SK-N-SH treated with all-trans-retinoic acid at 6 μM for 48 hours (cell line): ENCODE measurements around the gene CERS5.

Experiments used
- ATAC-seq: fragments of 200-7000 bp; cut with Tn5 transposase; 3 replicates; pipeline ENCODE4 v1.9.1; 2020; ENCODE audit warnings: mild to moderate bottlenecking, moderate library complexity
- ARNTL ChIP-seq: fragments of 450-650 bp; formaldehyde crosslinking; IDR thresholded peaks from 2 replicates; pipeline ENCODE4 v1.5.0; 2020; ENCODE audit warnings: low read depth, mild to moderate bottlenecking, moderate library complexity, borderline replicate concordance
- BACH2 ChIP-seq: fragments of 250-450 bp; sonication (Bioruptor Pico); IDR thresholded peaks from 2 replicates; pipeline ENCODE4 v1.9.0; 2021; ENCODE audit warnings: mild to moderate bottlenecking, borderline replicate concordance
- CREB5 ChIP-seq: fragments of 250-450 bp; sonication (Bioruptor Pico); IDR thresholded peaks from 2 replicates; pipeline ENCODE4 v1.5.1; 2020; ENCODE audit warnings: low read depth, mild to moderate bottlenecking, moderate library complexity
- CSDC2 ChIP-seq: fragments of 250-450 bp; sonication (Bioruptor Pico); IDR thresholded peaks from 2 replicates; pipeline ENCODE4 v1.5.0; 2020; ENCODE audit warnings: mild to moderate bottlenecking, moderate library complexity
- CSRNP3 ChIP-seq: fragments of 250-450 bp; sonication (Bioruptor Pico); IDR thresholded peaks from 2 replicates; pipeline ENCODE4 v1.5.1; 2021; ENCODE audit warnings: mild to moderate bottlenecking, moderate library complexity
- ESRRG ChIP-seq: fragments of 250-450 bp; sonication (Bioruptor Pico); IDR thresholded peaks from 2 replicates; pipeline ENCODE4 v1.6.1; 2021; ENCODE audit warnings: mild to moderate bottlenecking
- OSR1 ChIP-seq: fragments of 250-450 bp; sonication (Bioruptor Pico); IDR thresholded peaks from 2 replicates; pipeline ENCODE4 v1.8.0; 2022; ENCODE audit warnings: moderate library complexity, mild to moderate bottlenecking, inconsistent platforms
- PATZ1 ChIP-seq: fragments of 250-450 bp; sonication (Bioruptor Pico); IDR thresholded peaks from 2 replicates; pipeline ENCODE4 v1.8.0; 2020; ENCODE audit warnings: mild to moderate bottlenecking, moderate library complexity, borderline replicate concordance
- POU6F1 ChIP-seq: fragments of 250-450 bp; sonication (Bioruptor Pico); IDR thresholded peaks from 2 replicates; pipeline ENCODE4 v1.8.0; 2021; ENCODE audit warnings: low read depth, mild to moderate bottlenecking, moderate library complexity, borderline replicate concordance
- PPARA ChIP-seq: fragments of 250-450 bp; sonication (Bioruptor Pico); IDR thresholded peaks from 2 replicates; pipeline ENCODE4 v1.5.0; 2020; ENCODE audit warnings: mild to moderate bottlenecking, borderline replicate concordance
- RARB ChIP-seq: fragments of 250-450 bp; sonication (Bioruptor Pico); IDR thresholded peaks from 2 replicates; pipeline ENCODE4 v1.8.0; 2021; ENCODE audit warnings: mild to moderate bottlenecking, moderate library complexity
- TOX ChIP-seq: fragments of 250-450 bp; sonication (Bioruptor Pico); IDR thresholded peaks from 2 replicates; pipeline ENCODE4 v1.8.0; 2021; ENCODE audit warnings: mild to moderate bottlenecking, moderate library complexity, borderline replicate concordance
- TSHZ2 ChIP-seq: fragments of 250-450 bp; sonication (Bioruptor Pico); IDR thresholded peaks from 2 replicates; pipeline ENCODE4 v1.5.0; 2020; ENCODE audit warnings: mild to moderate bottlenecking, moderate library complexity
- ZFP30 ChIP-seq: fragments of 450-650 bp; formaldehyde crosslinking; IDR thresholded peaks from 2 replicates; pipeline ENCODE4 v1.5.0; 2022; ENCODE audit warnings: mild to moderate bottlenecking, moderate library complexity
- ZNF565 ChIP-seq: fragments of 450-650 bp; formaldehyde crosslinking; conservative IDR thresholded peaks from 2 replicates; pipeline ENCODE4 v1.5.0; 2020; ENCODE audit warnings: low read depth, mild to moderate bottlenecking, moderate library complexity
- ZNF70 ChIP-seq: fragments of 450-650 bp; formaldehyde crosslinking; IDR thresholded peaks from 2 replicates; pipeline ENCODE4 v1.5.0; 2020; ENCODE audit warnings: mild to moderate bottlenecking, moderate library complexity
- ZNF8 ChIP-seq: fragments of 450-650 bp; formaldehyde crosslinking; IDR thresholded peaks from 2 replicates; pipeline ENCODE4 v1.5.0; 2020; ENCODE audit warnings: mild to moderate bottlenecking, moderate library complexity

The CERS5 gene

GRCh38 chr12:50129290-50129689 is 37.9 kb downstream of the CERS5 start (continued):
- TF ChIP-seq ESRRG, result no peak

- no peak for TF ChIP-seq ZFP30 (CRISPR knock-in tag)
- no peak for TF ChIP-seq TSHZ2 (CRISPR knock-in tag)
- TF ChIP-seq PPARA, result no peak
- no peak for TF ChIP-seq RARB
- no peak for TF ChIP-seq ZNF565 (CRISPR knock-in tag)
- TF ChIP-seq CREB5 (CRISPR knock-in tag), result no peak
- TF ChIP-seq CSRNP3 (CRISPR knock-in tag), result no peak
- TF ChIP-seq BACH2 (CRISPR knock-in tag), result no peak
- TF ChIP-seq OSR1 (CRISPR knock-in tag), result no peak
- TF ChIP-seq POU6F1, result no peak
- TF ChIP-seq CSDC2 (CRISPR knock-in tag), result no peak
- TF ChIP-seq ZNF8 (CRISPR knock-in tag), result no peak
- TF ChIP-seq ZNF70 (CRISPR knock-in tag), result no peak
- TF ChIP-seq PATZ1 (CRISPR knock-in tag), result no peak
- ATAC-seq, result no peak
Measured at GRCh38 chr12:50127546-50127945, 39.6 kb downstream of the CERS5 start.

- ATAC-seq, result no peak
- no peak for TF ChIP-seq BACH2 (CRISPR knock-in tag)
- TF ChIP-seq CSDC2 (CRISPR knock-in tag), result no peak
- no peak for TF ChIP-seq ESRRG
- no peak for TF ChIP-seq CSRNP3 (CRISPR knock-in tag)
- TF ChIP-seq ZNF565 (CRISPR knock-in tag), result no peak
- no peak for TF ChIP-seq PPARA
- TF ChIP-seq RARB, result no peak
- TF ChIP-seq POU6F1, result no peak
- no peak for TF ChIP-seq ZNF8 (CRISPR knock-in tag)
- no peak for TF ChIP-seq ZFP30 (CRISPR knock-in tag)
- no peak for TF ChIP-seq TOX
- TF ChIP-seq CREB5 (CRISPR knock-in tag), result no peak
- no peak for TF ChIP-seq ARNTL (CRISPR knock-in tag)
- no peak for TF ChIP-seq PATZ1 (CRISPR knock-in tag)
Measured at GRCh38 chr12:50123203-50123602, 44.0 kb downstream of the CERS5 start.
